Stimulated activated naive B cell treated with anti-CD40 and anti-IgM and Interleukin-4, amounts not matched to agents 10 μg/mL and 1 μg/mL and 100 μg/mL, for 72 hours (primary cell): ENCODE data around the gene CKB.

ENCODE experiments used
- ATAC-seq, 2 donors: fragments of 150-1000 bp; cut with Tn5 transposase; replicated peaks; 2 replicates each; pipeline ENCODE4 v1.10.0; 2021; ENCODE audit warnings: moderate library complexity in 1 of 2
- DNase-seq: peaks from one replicate; pipeline ENCODE4 v3.0.0; 2021
- H3K27ac Mint-ChIP-seq: one replicate; pipeline ENCODE4 v1.8.0; 2022; ENCODE audit warnings: mild to moderate bottlenecking, mixed read lengths
- H3K27me3 Mint-ChIP-seq, 2 donors: one replicate each; pipeline ENCODE4 v1.8.0; 2022; ENCODE audit warnings: mixed read lengths in 2 of 2
- H3K36me3 Mint-ChIP-seq, 2 donors: one replicate each; pipeline ENCODE4 v1.8.0; 2022; ENCODE audit warnings: mixed read lengths in 2 of 2, mild to moderate bottlenecking in 1 of 2
- H3K4me1 Mint-ChIP-seq, 2 donors: one replicate each; pipeline ENCODE4 v1.8.0; 2022; ENCODE audit warnings: mixed read lengths in 2 of 2, mild to moderate bottlenecking in 1 of 2
- H3K4me3 Mint-ChIP-seq, 2 donors: one replicate each; pipeline ENCODE4 v1.8.0; 2022; ENCODE audit warnings: mild to moderate bottlenecking in 2 of 2, mixed read lengths in 2 of 2, moderate library complexity in 1 of 2
- H3K9me3 Mint-ChIP-seq, 2 donors: one replicate each; pipeline ENCODE4 v1.8.0; 2022; ENCODE audit warnings: mixed read lengths in 2 of 2, mild to moderate bottlenecking in 1 of 2

CKB gene

DNA sequence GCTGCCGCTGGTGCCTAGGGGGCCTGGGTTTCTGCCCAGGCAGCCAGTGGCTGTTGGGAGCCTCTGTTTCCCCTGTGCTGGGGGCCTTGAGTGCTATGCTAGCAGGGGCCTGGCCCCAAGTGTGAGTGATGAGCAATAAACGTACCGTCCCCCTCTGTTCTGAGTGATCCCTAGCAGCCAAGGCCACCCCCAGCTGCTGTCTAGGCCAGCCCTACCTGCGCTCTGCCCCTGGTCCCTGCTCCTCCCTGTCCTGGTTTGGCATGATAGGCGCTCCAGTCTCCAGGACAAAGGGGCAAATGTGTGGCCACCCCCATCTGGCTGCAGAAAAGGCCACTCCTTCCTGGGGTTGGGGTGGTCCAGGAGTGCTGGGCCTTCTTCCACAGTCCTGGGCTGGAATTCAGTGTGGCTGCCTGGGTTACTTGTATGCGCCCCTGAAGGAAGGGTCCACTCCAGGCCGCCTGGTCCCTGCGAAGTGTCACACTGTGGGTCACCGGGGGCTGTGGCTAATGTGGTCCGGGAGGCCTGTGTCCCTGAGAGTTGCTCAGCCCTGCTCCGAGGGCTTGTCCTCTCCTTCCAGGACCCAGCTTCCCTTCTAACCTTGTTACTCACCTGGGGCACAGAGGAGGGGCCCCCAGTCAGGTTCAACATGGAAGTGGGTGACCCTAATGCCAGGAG is 13.4 kb upstream of the CKB start:
- H3K27ac Mint-ChIP-seq: peak overlapping the region; percentile 65
- ATAC-seq (no peak), DNase-seq (no peak)
- peaks cover 4 to 6% of the 10 kb centered on the region in 2 donors for H3K27me3 Mint-ChIP-seq
- H3K36me3 Mint-ChIP-seq: peaks cover 12 to 16% of the 10 kb centered on the region in 2 donors
- no peak overlapping the region for H3K4me3 Mint-ChIP-seq
- H3K4me1 Mint-ChIP-seq: peaks cover 13 to 15% of the 10 kb centered on the region in 2 donors
- H3K9me3 Mint-ChIP-seq: no peaks in the 10 kb centered on the region

- Mint-ChIP-seq H3K36me3 (peaks cover 15 to 19% of the 10 kb centered on the region in 2 donors), H3K4me1 (peaks cover 19 to 22% of the 10 kb centered on the region in 2 donors), H3K4me3 (no peak overlapping the region), H3K27ac (no peak overlapping the region), H3K9me3 (no peaks in the 10 kb centered on the region), H3K27me3 (peaks cover 1 to 4% of the 10 kb centered on the region in 2 donors)
- ATAC-seq: no peak
- DNase-seq: no peak
These were observed 12.7 kb upstream of the CKB start for GRCh38 chr14:103535081-103535890.

GRCh38 chr14:103534576-103535061 is 12.0 kb upstream of the CKB start:
- Mint-ChIP-seq H3K36me3 (peaks cover 17 to 21% of the 10 kb centered on the region in 2 donors), H3K27me3 (peaks cover 0 to 4% of the 10 kb centered on the region in 2 donors), H3K9me3 (no peaks in the 10 kb centered on the region), H3K4me3 (no peak overlapping the region), H3K4me1 (peaks cover 22 to 29% of the 10 kb centered on the region in 2 donors), H3K27ac (no peak overlapping the region)
- DNase-seq (no peak), ATAC-seq (no peak)

DNA sequence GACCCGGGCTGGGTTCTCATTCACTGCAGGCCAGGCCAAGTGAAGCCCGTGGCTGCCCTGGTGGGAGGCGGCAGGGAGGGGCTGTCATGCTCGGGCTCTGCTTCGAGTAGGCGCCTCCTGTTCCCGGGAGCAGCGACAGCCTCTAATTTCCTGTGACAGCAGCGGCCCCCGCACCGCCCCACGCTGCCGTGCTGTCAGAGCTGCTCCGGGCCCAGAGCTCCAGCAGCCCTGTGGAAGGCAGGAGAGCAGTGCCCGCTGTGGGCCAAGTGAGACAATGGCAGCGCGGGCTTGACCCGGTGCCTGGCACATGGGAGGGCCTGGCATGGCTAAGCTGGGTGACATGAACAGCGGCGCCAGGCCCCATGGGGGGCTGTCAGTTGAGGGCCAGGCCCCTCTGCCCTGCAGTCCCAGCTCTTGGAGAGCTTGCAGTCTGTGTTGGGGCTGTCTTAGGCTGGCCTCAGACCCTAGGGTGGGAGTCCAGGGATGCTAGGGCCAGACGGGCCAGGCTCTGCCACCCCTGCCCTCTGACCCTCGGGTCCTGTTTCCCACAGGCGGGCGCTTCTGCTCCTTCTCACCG is 11.5 kb upstream of the CKB start:
- no peak for ATAC-seq
- H3K4me1 Mint-ChIP-seq: peaks cover 21 to 29% of the 10 kb centered on the region in 2 donors
- no peaks in the 10 kb centered on the region for H3K9me3 Mint-ChIP-seq
- H3K4me3 Mint-ChIP-seq: no peak overlapping the region
- no peak for DNase-seq
- H3K36me3 Mint-ChIP-seq: peaks cover 20 to 25% of the 10 kb centered on the region in 2 donors
- no peaks in the 10 kb centered on the region for H3K27me3 Mint-ChIP-seq
- H3K27ac Mint-ChIP-seq: no peak overlapping the region

DNA sequence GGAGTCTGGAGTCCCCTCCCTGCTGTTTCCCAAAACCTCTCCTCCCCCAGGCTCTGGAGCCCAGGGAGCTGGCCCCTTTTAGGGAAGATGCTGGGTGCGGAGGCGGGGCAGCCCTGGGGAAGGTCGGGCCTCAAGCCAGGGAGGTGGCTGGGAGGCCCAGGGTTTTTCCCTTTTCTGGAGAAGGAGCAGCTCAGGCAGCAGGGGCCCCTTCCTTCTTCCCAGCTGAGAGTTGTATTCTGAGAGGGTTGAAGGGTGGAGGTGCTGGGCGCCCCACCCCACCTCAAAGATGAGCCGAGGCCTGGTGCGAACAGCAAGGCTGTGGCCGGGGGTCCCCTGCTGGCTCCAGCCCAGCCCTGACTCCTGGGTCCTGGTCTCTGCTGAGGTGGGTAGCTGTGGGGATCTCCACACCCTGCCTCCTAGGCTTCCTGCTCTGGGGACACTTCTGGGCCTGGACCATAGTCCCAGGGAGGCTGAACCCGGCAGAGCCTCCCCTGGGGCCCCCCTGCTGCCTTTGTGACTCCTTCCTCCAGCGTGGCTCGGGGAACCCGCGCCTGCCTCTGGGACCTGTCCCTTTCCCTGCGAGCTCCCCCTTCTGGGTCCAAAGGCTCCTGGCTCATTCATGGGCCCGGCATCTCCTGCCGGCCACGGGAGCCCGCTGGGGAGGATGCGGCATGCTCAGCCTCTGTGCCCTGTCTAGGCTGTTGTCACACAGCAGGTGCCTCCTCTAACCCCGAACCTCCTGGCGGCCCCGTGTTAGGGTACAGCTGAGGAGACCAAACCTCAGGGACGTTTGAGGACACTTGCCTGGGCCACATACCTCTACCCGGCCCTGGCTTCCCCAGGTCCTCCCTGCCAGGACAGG is 10.7 kb upstream of the CKB start:
- Mint-ChIP-seq H3K9me3 (no peaks in the 10 kb centered on the region), H3K27ac (peak overlapping the region; percentile 47), H3K36me3 (peaks cover 20 to 28% of the 10 kb centered on the region in 2 donors), H3K4me3 (no peak overlapping the region), H3K4me1 (peaks cover 21 to 34% of the 10 kb centered on the region in 2 donors), H3K27me3 (no peaks in the 10 kb centered on the region)
- DNase-seq (no peak), ATAC-seq (no peak)

- DNase-seq (no peak), ATAC-seq (no peak)
- H3K4me3 Mint-ChIP-seq: peak overlapping the region in 1 of 2 donors; percentile 25
- H3K9me3 Mint-ChIP-seq: no peaks in the 10 kb centered on the region
- H3K27ac Mint-ChIP-seq: peak overlapping the region; percentile 20
- peaks cover 20 to 25% of the 10 kb centered on the region in 2 donors for H3K36me3 Mint-ChIP-seq
- H3K4me1 Mint-ChIP-seq: peaks cover 26 to 43% of the 10 kb centered on the region in 2 donors
- no peaks in the 10 kb centered on the region for H3K27me3 Mint-ChIP-seq
These were observed 9.8 kb upstream of the CKB start for GRCh38 chr14:103532216-103533136.

- Mint-ChIP-seq H3K27ac (no peak overlapping the region), H3K4me1 (peaks cover 31 to 52% of the 10 kb centered on the region in 2 donors), H3K27me3 (no peaks in the 10 kb centered on the region), H3K36me3 (peaks cover 20 to 21% of the 10 kb centered on the region in 2 donors), H3K9me3 (no peaks in the 10 kb centered on the region), H3K4me3 (peak overlapping the region in 1 of 2 donors; percentile 25)
- DNase-seq (no peak), ATAC-seq (no peak)
These were observed 9.0 kb upstream of the CKB start for GRCh38 chr14:103531421-103532215.

GRCh38 chr14:103530831-103531230 is 8.2 kb upstream of the CKB start:
- H3K27ac Mint-ChIP-seq: no peak overlapping the region

DNA sequence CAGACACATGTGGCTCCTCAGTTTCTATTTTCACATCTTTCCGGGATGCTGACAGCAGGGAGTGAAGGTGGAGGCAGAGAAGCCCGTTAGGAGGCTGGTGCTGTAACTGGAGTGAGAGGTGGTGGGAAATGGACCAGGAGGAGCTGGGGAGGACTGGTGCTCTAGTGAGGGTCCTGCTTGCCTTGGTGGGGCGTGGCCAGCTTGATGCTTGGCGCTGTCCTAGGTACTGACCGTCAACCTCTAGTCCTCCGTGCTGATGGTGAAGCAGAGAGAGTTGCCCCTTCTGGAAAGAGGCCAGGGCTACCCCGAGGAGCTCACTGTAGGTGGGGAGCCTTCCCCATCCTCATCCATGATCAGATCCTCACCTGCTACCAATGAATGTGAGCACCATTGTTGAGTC is 7.8 kb upstream of the CKB start:
- Mint-ChIP-seq H3K4me1 (peaks cover 39 to 63% of the 10 kb centered on the region in 2 donors), H3K27ac (peak overlapping the region; percentile 96), H3K27me3 (no peaks in the 10 kb centered on the region), H3K9me3 (no peaks in the 10 kb centered on the region), H3K4me3 (peak overlapping the region; percentile 94 to 97), H3K36me3 (peaks cover 23% of the 10 kb centered on the region in 2 donors)
- no peak for ATAC-seq
- no peak for DNase-seq

More at GRCh38 chr14:103530831-103531230, 8.2 kb upstream of the CKB start:
- H3K36me3 Mint-ChIP-seq: peaks cover 22 to 23% of the 10 kb centered on the region in 2 donors
- DNase-seq: no peak
- no peaks in the 10 kb centered on the region for H3K9me3 Mint-ChIP-seq
- peaks cover 35 to 60% of the 10 kb centered on the region in 2 donors for H3K4me1 Mint-ChIP-seq
- peak overlapping the region; percentile 94 to 97 for H3K4me3 Mint-ChIP-seq
- no peak for ATAC-seq
- H3K27me3 Mint-ChIP-seq: no peaks in the 10 kb centered on the region

DNA sequence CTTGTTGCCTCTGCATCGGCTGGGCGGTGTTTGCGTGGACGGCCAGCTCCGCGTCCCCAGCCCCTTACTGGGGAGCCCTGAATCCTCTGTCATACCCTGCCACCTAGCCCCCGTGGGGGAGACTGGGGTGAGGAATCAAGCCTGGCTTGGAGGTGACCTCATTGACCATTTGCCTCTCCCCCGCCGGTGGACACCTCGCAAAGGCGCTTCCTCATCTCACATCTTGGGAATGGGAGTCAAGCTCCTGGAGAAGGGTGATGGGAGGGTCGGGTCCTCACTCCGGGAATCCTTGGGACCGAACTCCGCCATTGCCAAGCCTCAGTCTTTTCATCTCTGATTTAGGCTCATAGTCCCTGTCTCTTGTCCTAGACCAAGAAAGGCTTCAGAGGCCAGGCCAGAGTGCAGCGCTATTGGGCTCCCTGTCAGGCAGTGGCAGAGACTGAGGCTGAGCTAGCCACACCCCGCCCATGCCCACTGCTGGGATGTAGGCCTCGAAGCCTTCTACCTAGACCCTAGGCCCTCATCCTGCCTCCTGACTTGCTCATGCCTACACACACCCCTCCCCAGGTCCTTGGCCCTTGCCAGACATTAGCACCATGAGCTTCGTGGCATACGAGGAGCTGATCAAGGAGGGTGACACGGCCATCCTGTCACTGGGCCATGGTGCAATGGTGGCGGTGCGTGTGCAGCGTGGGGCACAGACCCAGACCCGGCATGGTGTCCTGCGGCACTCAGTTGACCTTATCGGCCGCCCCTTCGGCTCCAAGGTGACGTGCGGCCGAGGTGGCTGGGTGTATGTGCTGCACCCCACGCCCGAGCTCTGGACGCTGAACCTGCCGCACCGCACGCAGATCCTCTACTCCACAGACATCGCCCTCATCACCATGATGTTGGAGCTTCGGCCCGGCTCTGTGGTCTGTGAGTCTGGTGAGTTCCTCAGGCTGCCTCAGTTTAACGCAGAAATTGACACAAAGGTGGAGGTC is 7.0 kb upstream of the CKB start:
- peak overlapping the region; percentile 96 for H3K27ac Mint-ChIP-seq
- peak overlapping the region; percentile 94 to 97 for H3K4me3 Mint-ChIP-seq
- no peak for DNase-seq
- H3K9me3 Mint-ChIP-seq: no peaks in the 10 kb centered on the region
- peaks cover 43 to 63% of the 10 kb centered on the region in 2 donors for H3K4me1 Mint-ChIP-seq
- no peaks in the 10 kb centered on the region for H3K27me3 Mint-ChIP-seq
- no peak for ATAC-seq
- peaks cover 20 to 23% of the 10 kb centered on the region in 2 donors for H3K36me3 Mint-ChIP-seq

GRCh38 chr14:103528587-103529382 is 6.2 kb upstream of the CKB start, which contains the start of gene TRMT61A:
Gene TRMT61A (plus strand): TSS chr14:103529196. CDS start chr14:103529979, 783 bp downstream.
- Mint-ChIP-seq H3K27me3 (no peaks in the 10 kb centered on the region), H3K4me3 (peak within 1 kb of the TSS; percentile 94 to 97), H3K36me3 (peaks cover 20 to 23% of the 10 kb centered on the region in 2 donors), H3K9me3 (no peaks in the 10 kb centered on the region), H3K27ac (peak within 1 kb of the TSS; percentile 96), H3K4me1 (peaks cover 44 to 63% of the 10 kb centered on the region in 2 donors)
- DNase-seq (peak; percentile 54), ATAC-seq (peak; percentile 31 to 41)
